Loucy (cell line): ENCODE results near the gene TEX52.

Source experiments
- EZH2phosphoT487 ChIP-seq: fragments of 200-600 bp; IDR thresholded peaks from 2 replicates; pipeline ENCODE4 v1.6.1; 2018; ENCODE audit warnings: antibody characterized with exemption, mild to moderate bottlenecking, moderate library complexity, borderline replicate concordance
- TF ChIP-seq, protein P1 (sequence below): fragments of 200-600 bp; sonication (generic); conservative IDR thresholded peaks from 2 replicates; pipeline ENCODE4 v1.5.1; 2014; ENCODE audit warnings: mild to moderate bottlenecking, antibody characterized with exemption, low read length

DNA sequence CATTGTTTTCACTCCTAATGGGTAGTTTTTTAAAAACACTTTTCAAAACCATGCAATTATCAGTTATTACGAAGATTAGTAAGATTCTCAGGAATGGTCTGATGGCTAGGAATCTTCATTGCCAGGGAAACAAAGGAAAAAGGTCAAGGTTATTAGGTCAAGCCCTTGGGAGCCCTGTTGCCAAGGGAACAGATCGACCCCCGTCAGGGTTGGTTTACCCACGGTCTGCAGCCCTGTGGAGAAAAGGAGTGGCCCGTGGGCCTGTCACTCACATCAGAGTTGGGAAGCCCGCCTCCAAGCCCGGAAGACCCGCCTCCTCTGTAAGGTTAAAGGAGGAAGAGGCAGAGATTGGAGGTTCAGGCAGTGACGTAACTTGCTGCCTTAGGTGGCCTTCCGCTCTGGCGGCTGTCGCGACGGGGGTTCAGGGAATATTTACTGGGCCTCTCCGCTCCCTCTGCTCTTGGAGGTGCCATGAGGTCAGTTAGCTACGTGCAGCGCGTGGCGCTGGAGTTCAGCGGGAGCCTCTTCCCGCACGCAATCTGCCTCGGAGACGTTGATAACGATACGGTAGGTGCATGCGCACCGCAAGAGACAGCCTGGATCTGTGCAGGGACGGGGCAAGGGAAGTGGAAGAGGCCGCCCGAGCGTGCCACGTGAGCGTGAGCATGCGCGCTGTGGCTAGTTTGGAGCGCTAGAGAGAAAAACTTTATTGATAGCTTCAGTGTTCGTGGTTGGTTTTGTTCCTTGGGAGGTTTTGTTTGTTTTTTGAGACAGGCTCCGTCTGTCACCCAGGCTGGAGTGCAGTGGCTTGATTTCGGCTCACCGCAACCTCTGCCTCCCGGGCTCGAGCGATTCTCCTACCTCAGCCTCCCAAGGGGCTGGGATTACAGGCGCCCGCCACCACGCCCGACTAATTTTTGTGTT, 44.3 kb downstream of the TEX52 start, which contains the start of gene ITFG2:
- TF ChIP-seq, protein P1, sequence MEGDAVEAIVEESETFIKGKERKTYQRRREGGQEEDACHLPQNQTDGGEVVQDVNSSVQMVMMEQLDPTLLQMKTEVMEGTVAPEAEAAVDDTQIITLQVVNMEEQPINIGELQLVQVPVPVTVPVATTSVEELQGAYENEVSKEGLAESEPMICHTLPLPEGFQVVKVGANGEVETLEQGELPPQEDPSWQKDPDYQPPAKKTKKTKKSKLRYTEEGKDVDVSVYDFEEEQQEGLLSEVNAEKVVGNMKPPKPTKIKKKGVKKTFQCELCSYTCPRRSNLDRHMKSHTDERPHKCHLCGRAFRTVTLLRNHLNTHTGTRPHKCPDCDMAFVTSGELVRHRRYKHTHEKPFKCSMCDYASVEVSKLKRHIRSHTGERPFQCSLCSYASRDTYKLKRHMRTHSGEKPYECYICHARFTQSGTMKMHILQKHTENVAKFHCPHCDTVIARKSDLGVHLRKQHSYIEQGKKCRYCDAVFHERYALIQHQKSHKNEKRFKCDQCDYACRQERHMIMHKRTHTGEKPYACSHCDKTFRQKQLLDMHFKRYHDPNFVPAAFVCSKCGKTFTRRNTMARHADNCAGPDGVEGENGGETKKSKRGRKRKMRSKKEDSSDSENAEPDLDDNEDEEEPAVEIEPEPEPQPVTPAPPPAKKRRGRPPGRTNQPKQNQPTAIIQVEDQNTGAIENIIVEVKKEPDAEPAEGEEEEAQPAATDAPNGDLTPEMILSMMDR = no peak
- TF ChIP-seq EZH2phosphoT487 = no peak
